Skeletal muscle cell (primary cell): ENCODE data around the gene TREM2.

Source experiments
- DNase-seq: peaks from one replicate; pipeline ENCODE4 v3.0.0-alpha.2; 2010; ENCODE audit warnings: low read depth
- H3K4me3 ChIP-seq: 2 replicates; pipeline ENCODE4 v1.5.1; 2011; ENCODE audit warnings: low read depth, mild to moderate bottlenecking, control low read depth, low read length, moderate library complexity

TREM2 gene

GRCh38 chr6:41186031-41186562, 23.2 kb upstream of the TREM2 start:
- H3K4me3 ChIP-seq: no peak overlapping the region

DNA sequence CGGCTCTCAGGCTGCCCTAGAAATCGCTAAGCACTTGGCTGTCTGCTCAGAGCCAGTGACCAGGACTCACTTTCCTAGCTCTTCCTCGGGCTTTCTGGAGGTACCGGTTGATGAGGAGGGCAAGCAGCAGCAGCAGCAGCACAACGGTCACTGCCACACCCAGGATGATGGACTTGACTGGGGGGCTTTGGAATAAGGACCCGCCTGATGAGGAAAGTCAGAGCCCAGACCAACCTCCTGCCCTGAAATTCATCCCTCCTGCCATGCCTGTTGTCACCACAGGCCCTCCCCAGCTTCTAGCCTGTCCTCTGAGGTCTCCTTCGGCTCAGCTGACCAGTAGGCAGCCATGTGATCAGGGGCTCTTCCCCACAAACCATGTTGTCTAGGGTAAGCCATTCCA, 21.8 kb upstream of the TREM2 start:
- H3K4me3 ChIP-seq: no peak overlapping the region
- DNase-seq: no peak

More at GRCh38 chr6:41186031-41186562, 23.2 kb upstream of the TREM2 start:
- no peak for DNase-seq

DNA sequence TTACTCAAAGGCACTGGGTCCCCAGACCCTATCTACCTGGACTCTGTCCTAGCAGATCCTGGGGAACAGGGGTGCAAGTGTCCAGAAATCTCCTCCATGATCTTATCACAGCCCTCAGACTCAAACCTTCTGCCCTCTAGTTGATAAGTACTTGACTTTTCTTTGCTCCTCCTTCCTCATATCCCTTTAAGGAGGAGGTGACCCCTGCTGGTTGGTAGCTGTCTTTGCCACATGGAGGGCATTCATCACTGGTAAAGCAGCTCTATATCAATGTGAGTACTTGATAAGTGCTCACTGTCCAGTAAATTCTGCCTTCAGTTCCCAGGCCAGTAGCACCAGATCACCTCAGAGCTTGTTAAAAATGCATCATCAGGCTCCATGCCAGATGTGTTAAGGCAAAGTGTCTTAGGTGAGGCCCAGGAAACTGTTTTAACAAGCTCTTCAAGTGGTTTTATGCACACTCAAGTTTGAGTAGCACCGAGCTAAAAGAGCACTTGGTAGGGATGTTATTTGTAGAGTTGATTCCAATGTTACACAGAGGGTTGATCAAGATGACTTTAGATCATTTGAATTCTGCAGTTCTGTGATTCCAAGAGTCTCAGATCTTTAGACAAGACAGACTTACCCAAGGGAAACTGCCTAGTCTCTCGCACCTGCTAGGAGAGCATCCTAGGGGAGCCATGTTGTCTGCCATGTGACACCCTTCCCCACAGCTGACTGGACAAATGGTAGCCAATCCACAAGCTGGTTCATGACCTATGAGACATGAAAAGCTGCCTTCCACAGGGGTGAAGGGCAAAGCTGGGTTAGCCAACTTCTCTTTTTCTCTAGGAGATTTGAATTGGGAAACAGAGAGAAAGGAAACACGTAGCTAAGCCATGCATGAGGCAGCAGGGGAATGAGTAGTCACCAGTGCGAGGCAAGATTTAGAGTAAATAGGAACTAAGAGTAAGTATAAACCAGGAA, 19.4 kb upstream of the TREM2 start:
- peak; percentile 15 for DNase-seq
- H3K4me3 ChIP-seq: no peak overlapping the region

- DNase-seq: no peak
- no peak overlapping the region for H3K4me3 ChIP-seq
These were observed 18.6 kb upstream of the TREM2 start for GRCh38 chr6:41181566-41181965.

DNA sequence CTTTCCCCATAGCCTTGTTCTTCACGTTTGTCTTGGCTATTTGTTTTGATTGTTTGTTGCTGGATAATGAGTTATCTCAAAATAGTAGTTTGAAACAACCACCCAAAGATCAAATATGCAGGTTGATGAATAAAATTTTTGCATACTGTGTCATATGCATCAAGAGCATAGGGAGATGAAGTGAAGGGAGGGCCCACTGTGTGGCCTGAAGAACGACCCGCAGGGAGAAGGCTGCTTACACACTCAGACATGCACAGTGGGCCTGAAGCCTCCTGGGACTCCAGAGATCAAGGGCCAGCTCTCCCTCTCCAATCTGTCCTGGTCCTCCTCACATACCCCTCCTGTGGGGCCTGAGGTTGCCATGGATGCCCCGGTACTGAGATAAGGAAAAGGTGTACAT, 16.2 kb upstream of the TREM2 start:
- H3K4me3 ChIP-seq: no peak overlapping the region
- no peak for DNase-seq

- no peak for DNase-seq
- H3K4me3 ChIP-seq: no peak overlapping the region
These were observed 14.8 kb upstream of the TREM2 start for GRCh38 chr6:41177695-41178094.

DNA sequence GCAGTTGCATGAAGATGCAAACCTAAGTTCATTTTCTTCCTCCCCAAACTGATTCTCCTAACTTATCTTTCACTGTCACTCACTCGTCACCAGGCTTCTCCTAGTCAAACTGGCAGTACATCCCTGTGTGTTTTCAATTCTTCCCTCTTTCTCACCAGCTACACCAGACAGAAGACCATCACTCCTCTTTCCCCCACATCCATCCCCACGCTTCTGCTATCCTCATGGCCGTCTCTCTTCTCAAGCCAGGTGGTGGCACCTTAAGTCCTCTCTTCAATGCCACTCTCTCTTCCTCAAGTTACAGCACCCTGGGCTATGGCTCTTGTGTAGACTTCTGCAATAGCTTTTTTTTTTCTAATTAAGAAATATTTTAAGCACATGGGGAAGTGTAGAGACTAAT, 14.4 kb upstream of the TREM2 start:
- DNase-seq: no peak
- H3K4me3 ChIP-seq: no peak overlapping the region

GRCh38 chr6:41176189-41176588, 13.3 kb upstream of the TREM2 start:
- DNase-seq: no peak
- no peak overlapping the region for H3K4me3 ChIP-seq

DNA sequence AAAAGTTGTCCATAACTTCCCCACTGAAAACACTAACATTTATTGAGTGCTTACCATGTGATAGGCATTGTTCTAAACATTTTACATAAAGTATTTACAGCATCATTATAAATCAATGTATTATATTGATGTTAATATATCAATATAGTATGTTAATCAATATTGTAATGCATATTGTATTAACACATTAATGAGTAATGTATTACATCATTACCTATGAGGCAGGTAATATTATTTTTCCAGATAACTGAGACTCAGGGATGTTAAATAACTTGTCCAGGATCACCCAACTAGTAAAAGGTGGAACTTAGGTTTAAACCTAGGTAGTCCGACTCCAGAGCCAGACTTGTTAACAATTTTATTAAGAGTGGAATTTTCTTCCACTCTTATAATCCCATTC, 12.2 kb upstream of the TREM2 start:
- DNase-seq: no peak
- no peak overlapping the region for H3K4me3 ChIP-seq

GRCh38 chr6:41174610-41175009, 11.7 kb upstream of the TREM2 start:
- DNase-seq: no peak
- no peak overlapping the region for H3K4me3 ChIP-seq

GRCh38 chr6:41171908-41172307, 9.0 kb upstream of the TREM2 start:
- no peak for DNase-seq
- H3K4me3 ChIP-seq: no peak overlapping the region

DNA sequence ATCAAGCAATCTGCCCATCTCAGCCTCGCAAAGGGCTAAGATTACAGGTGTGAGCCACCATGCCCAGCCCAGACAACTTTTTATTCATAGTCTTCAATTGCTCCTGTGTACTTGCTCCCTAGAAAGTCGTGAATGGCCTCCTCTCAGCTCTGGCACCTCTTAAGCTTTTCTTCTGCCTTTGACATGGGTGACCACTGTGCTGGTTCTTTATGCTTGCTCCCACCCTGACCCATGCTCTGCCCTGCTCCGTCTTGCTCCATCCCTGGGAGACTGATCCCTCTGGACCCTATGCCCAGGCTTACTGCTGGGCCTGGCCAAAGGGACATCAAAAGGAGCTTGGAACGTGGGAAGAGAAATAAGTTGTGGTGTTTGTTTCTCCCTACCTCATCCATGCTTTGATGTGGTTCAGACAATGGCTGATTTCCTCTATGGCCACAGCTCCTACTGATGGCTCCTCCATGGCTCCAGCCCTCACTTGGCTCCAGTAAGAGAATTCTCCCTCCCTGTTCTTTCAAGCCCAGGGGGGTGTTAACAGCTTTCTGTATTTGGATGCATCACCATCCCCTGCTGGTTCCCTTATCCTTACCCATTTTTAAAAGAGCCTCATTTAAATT, 7.7 kb upstream of the TREM2 start:
- no peak for DNase-seq

GRCh38 chr6:41167173-41167963, 4.5 kb upstream of the TREM2 start:
- no peak for DNase-seq

More for the DNA sequence above, 7.7 kb upstream of the TREM2 start:
- H3K4me3 ChIP-seq: no peak overlapping the region

DNA sequence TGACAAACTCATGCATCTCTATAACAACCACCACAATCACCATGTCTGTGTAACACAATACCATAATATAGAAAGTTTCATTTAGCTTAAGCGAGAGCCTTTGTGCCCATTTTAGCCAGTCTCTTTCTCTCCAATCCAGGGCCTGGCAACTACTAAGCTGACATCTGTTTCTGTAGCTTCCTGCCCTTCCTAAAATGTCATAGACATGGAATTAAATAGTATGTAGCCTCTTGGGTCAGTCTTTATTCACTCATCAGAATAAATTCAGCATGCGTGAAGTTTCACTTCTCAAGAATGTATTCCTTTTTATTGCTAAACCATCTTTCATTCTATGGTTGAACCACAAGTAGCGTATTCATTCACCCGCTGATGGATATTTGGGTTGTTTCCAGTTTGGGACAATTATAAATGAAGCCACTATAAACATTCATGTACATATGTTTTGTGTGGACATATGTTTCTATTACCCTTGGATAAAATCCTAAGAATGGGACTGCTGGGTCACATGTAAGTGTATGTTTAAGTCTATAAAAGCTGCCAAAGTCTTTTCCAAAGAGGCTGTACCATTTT, 1.7 kb upstream of the TREM2 start:
- DNase-seq: no peak
- H3K4me3 ChIP-seq: no peak overlapping the region

More at GRCh38 chr6:41167173-41167963, 4.5 kb upstream of the TREM2 start:
- H3K4me3 ChIP-seq: no peak overlapping the region

GRCh38 chr6:41163419-41163717, 452 bp upstream of the TREM2 start:
- H3K4me3 ChIP-seq: no peak overlapping the region
- no peak for DNase-seq

- DNase-seq: no peak
- no peak overlapping the region for H3K4me3 ChIP-seq
These were observed 914 bp downstream of the TREM2 start for GRCh38 chr6:41161851-41162552.

- DNase-seq: no peak
These were observed 1.5 kb downstream of the TREM2 start for GRCh38 chr6:41161380-41161779.

DNA sequence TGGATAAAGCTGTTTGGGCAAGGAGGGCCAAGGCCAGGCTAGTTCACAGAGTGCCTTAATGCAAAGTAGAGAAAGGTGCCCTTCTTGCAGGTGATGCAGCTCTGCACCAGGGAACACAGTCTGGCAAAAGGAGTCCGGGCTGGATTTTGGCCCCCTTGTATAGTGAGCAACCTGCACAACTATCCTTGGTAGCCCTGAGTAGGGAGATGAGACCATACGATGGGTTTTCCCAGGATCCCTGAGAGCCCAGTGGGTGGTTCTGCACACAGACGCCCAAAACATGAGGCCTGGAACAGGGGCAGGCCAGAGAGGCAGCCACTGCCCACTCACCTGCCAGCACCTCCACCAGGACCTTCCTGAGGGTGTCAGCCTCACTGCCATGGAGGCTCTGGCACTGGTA, 2.0 kb downstream of the TREM2 start:
- no peak overlapping the region for H3K4me3 ChIP-seq
- DNase-seq: no peak

More at GRCh38 chr6:41161380-41161779, 1.5 kb downstream of the TREM2 start:
- no peak overlapping the region for H3K4me3 ChIP-seq
